PC-3 (cell line): ENCODE measurements around the gene UFSP1. TPM values are rescaled to one million over a fixed set of nuclear protein-coding genes. Genes with fewer than 3 reads are reported as not detected.
"Not testable (repeated sequence)": the region's sequence is repeated elsewhere in the genome, so short reads cannot be mapped to it uniquely, and the experiment has no call there.

Experiments used
- ATAC-seq: fragments of 200-7000 bp; cut with Tn5 transposase; 2 replicates; pipeline ENCODE4 v1.9.1; 2020; ENCODE audit warnings: mild to moderate bottlenecking, moderate library complexity
- BruUV-seq: library from RNA; stranded (reverse); fragments of 400-500 nt; replicated peaks from 2 replicates; lab custom pipeline; 2021; lab: Mats Ljungman, UMichigan
- CTCF ChIA-PET: fragments of 300-600 bp; sonication (Branson Sonifier 250); formaldehyde crosslinking; loops from one replicate; lab custom pipeline; 2022; ENCODE audit warnings: antibody characterized with exemption; lab: Charles Lee
- POLR2A ChIA-PET: fragments of 300-600 bp; sonication (Branson Sonifier 250); formaldehyde crosslinking; loops from one replicate; lab custom pipeline; 2022; ENCODE audit warnings: antibody characterized with exemption; ENCODE audit not compliant: unreplicated experiment; lab: Charles Lee
- DNase-seq: peaks from one replicate; pipeline ENCODE4 v3.0.0-alpha.2; 2015
- H2AFZ ChIP-seq: fragments of 300-600 bp; sonication (generic); 2 replicates; pipeline ENCODE4 v1.6.0; 2016; ENCODE audit warnings: antibody characterized with exemption, low read length
- H3F3A ChIP-seq: fragments of 300-600 bp; sonication (generic); one replicate; pipeline ENCODE4 v1.6.0; 2017; ENCODE audit warnings: antibody characterized with exemption, low read length, control low read depth, mild to moderate bottlenecking; ENCODE audit not compliant: unreplicated experiment
- H3K27ac ChIP-seq: fragments of 300-600 bp; sonication (generic); 2 replicates; pipeline ENCODE4 v1.5.1; 2016; ENCODE audit warnings: mild to moderate bottlenecking, low read length
- H3K27me3 ChIP-seq: fragments of 300-600 bp; sonication (generic); 2 replicates; pipeline ENCODE4 v1.6.1; 2016; ENCODE audit warnings: low read length, mixed read lengths
- H3K36me3 ChIP-seq: fragments of 300-600 bp; sonication (generic); 2 replicates; pipeline ENCODE4 v1.6.1; 2016; ENCODE audit warnings: low read depth, mixed run types, low read length, mixed read lengths
- H3K4me1 ChIP-seq: fragments of 300-600 bp; sonication (generic); 2 replicates; pipeline ENCODE4 v1.5.1; 2016; ENCODE audit warnings: low read length; ENCODE audit not compliant: insufficient read depth
- H3K4me2 ChIP-seq: fragments of 300-600 bp; sonication (generic); 2 replicates; pipeline ENCODE4 v1.6.0; 2016; ENCODE audit warnings: low read length
- H3K4me3 ChIP-seq: fragments of 300-600 bp; sonication (generic); 2 replicates; pipeline ENCODE4 v1.5.1; 2016; ENCODE audit warnings: mild to moderate bottlenecking, low read length, mixed read lengths
- H3K79me2 ChIP-seq: fragments of 300-600 bp; sonication (generic); 2 replicates; pipeline ENCODE4 v1.6.1; 2017; ENCODE audit warnings: low read length, mixed read lengths
- H3K9ac ChIP-seq: fragments of 300-600 bp; sonication (generic); 2 replicates; pipeline ENCODE4 v1.6.0; 2016; ENCODE audit warnings: mild to moderate bottlenecking, low read length
- H3K9me2 ChIP-seq: fragments of 300-600 bp; sonication (generic); replicated peaks from 2 replicates; pipeline ENCODE4 v1.6.1; 2016; ENCODE audit warnings: mixed run types, low read length, mixed read lengths
- H3K9me3 ChIP-seq: fragments of 300-600 bp; sonication (generic); 2 replicates; pipeline ENCODE4 v1.6.1; 2016; ENCODE audit warnings: low read length, mixed read lengths
- H4K20me1 ChIP-seq: fragments of 300-600 bp; sonication (generic); 2 replicates; pipeline ENCODE4 v1.6.1; 2016; ENCODE audit warnings: low read length, mixed read lengths
- CTCF ChIP-seq: fragments of 300-600 bp; sonication (generic); conservative IDR thresholded peaks from 2 replicates; pipeline ENCODE4 v1.5.1; 2017; ENCODE audit warnings: antibody characterized with exemption, low read depth, mild to moderate bottlenecking, low read length
- EZH2 ChIP-seq: fragments of 300-600 bp; sonication (generic); IDR thresholded peaks from one replicate; pipeline ENCODE4 v1.6.1; 2017; ENCODE audit warnings: antibody characterized with exemption, mild to moderate bottlenecking, low read length; ENCODE audit not compliant: unreplicated experiment
- EZH2phosphoT487 ChIP-seq: fragments of 300-600 bp; sonication (generic); IDR thresholded peaks from 2 replicates; pipeline ENCODE4 v1.6.1; 2018; ENCODE audit warnings: mild to moderate bottlenecking, antibody characterized with exemption, low read length, borderline replicate concordance
- intact Hi-C: fragments of 100-400 bp; cut with micrococcal nuclease; formaldehyde crosslinking; loops from 2 replicates; pipeline ENCODE4 v1.9.0; 2023
- total RNA-seq: library from RNA; depleted of rRNA; stranded (reverse); fragments of >200 nt; gene quantifications from 2 replicates; pipeline ENCODE4 v1.2.3, GENCODE V29; 2014

The UFSP1 gene
- total RNA-seq, 1 experiment from 2014 or later = 10.5 TPM

GRCh38 chr7:100921039-100921438, 31.5 kb upstream of the UFSP1 start:
- ATAC-seq = no peak
- H3K36me3 ChIP-seq = no peaks in the 10 kb centered on the region
- TF ChIP-seq EZH2 (no peak), EZH2phosphoT487 (no peak), CTCF (no peak)
- ChIA-PET POLR2A (no interaction called here), CTCF (no interaction called here)
- H3K27me3 ChIP-seq = no peaks in the 10 kb centered on the region
- H3K79me2 ChIP-seq = no peaks in the 10 kb centered on the region
- H4K20me1 ChIP-seq = no peaks in the 10 kb centered on the region
- no peaks in the 10 kb centered on the region for H3K4me1 ChIP-seq
- no peaks in the 10 kb centered on the region for H3K9me2 ChIP-seq
- H2AFZ ChIP-seq = no peak overlapping the region
- no peaks in the 10 kb centered on the region for H3K9me3 ChIP-seq
- no peak overlapping the region for H3K4me2 ChIP-seq
- H3K4me3 ChIP-seq = no peak overlapping the region
- no peak overlapping the region for H3K27ac ChIP-seq
- no TSS peak for BruUV-seq
- H3K9ac ChIP-seq = no peak overlapping the region
- H3F3A ChIP-seq = no peaks in the 10 kb centered on the region
- no peak for DNase-seq
- intact Hi-C loops = no loop called here

- ATAC-seq, H3K27me3 ChIP-seq, H4K20me1 ChIP-seq, intact Hi-C loops, BruUV-seq, H3F3A ChIP-seq, H3K9me2 ChIP-seq, H3K27ac ChIP-seq, H3K4me3 ChIP-seq, H3K4me1 ChIP-seq, H3K4me2 ChIP-seq, H2AFZ ChIP-seq, H3K9me3 ChIP-seq, H3K9ac ChIP-seq, POLR2A ChIA-PET, CTCF ChIA-PET, H3K36me3 ChIP-seq, H3K79me2 ChIP-seq, DNase-seq: not testable (repeated sequence)
These were observed 30.4 kb upstream of the UFSP1 start for GRCh38 chr7:100919779-100920437.

- POLR2A ChIA-PET, BruUV-seq, H3K9me3 ChIP-seq, H3K4me3 ChIP-seq, DNase-seq, H3K9ac ChIP-seq, H3K4me1 ChIP-seq, H2AFZ ChIP-seq, ATAC-seq, H3K9me2 ChIP-seq, CTCF ChIA-PET, H3K36me3 ChIP-seq, H4K20me1 ChIP-seq, H3F3A ChIP-seq, H3K79me2 ChIP-seq, H3K27ac ChIP-seq, H3K27me3 ChIP-seq, H3K4me2 ChIP-seq, intact Hi-C loops: not testable (repeated sequence)
These were observed 29.8 kb upstream of the UFSP1 start for GRCh38 chr7:100919335-100919734.
